K562 (cell line): ENCODE measurements around the gene DNAI1.

Experiments used
- ETV6 ChIP-seq, 3 experiments: fragments of 150-350 bp in 1 of 3; sonication (generic) in 1 of 3; formaldehyde crosslinking in 1 of 3; IDR thresholded peaks; 2 replicates each; pipeline versions ENCODE4 v1.6.1 to v1.8.0; 2014 to 2022; ENCODE audit warnings: borderline replicate concordance in 2 of 3, low read depth in 2 of 3, antibody characterized with exemption in 1 of 3, low read length in 1 of 3, mild to moderate bottlenecking in 1 of 3, missing genetic modification reagents in 1 of 3
- POLR2AphosphoS5 ChIP-seq: IDR thresholded peaks from 2 replicates; pipeline ENCODE4 v1.6.1; 2011; ENCODE audit warnings: mild to moderate bottlenecking, low read depth, low read length, moderate library complexity; ENCODE audit not compliant: control insufficient read depth, insufficient read depth

DNA sequence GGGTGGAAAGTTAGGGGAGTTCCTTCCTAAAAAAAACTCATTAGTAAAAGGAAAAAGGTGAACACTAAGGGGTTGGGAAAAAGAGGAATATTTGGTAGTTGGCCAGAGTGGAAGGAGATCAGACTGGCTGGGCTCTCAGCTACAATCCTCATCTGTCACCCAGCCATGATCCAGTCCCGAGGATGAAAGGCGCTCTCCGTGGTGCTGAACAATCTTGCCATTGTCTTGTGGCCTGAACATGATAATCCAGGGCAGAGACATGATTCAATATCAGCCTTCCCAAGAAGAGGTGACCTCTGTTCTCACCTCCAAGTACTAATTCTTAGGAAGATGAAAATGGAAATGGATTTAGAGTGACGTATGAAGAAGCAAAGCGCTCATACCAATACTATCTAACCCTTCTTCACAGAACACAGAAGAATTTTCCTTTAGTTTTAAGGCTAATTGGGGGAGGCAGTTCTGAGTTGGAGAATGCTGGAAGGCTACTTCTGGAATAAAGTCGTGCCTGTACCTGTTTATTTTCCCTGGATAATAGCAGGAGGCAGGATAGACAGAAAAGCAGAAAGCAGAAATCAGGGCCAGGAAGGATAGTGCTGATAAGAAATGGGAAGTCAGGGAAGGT lies 45.3 kb upstream of the DNAI1 start:
- TF ChIP-seq ETV6 (IDR thresholded peaks at IDR 0.05; ENCODE audit: borderline replicate concordance in 1 of 2, low read depth in 2 of 2, low read length in 1 of 2) (no peak), ETV6 (CRISPR knock-in tag; IDR thresholded peaks at IDR 0.05; ENCODE audit: borderline replicate concordance) (no peak), POLR2AphosphoS5 (no peak)
